ENCODE data around the gene KRTAP10-10.
"Not testable (repeated sequence)": the region's sequence is repeated elsewhere in the genome, so short reads cannot be mapped to it uniquely, and the experiment has no call there.

The KRTAP10-10 gene

GRCh38 chr21:44615911-44616590 lies 21.1 kb upstream of the KRTAP10-10 start:
- Histone ChIP-seq H3K27ac (ENCODE audit: low read depth, low read length) (no peak overlapping the region), H3K9me3 (ENCODE audit: control insufficient read depth, insufficient read depth, low read depth, low read length) (peaks cover 32% of the 10 kb centered on the region), H3K27me3 (ENCODE audit: control insufficient read depth, insufficient read depth, low read length) (no peaks in the 10 kb centered on the region), H3K4me1 (ENCODE audit: control insufficient read depth, insufficient read depth, low read length) (no peaks in the 10 kb centered on the region), H3K36me3 (ENCODE audit: control insufficient read depth, insufficient read depth, low read length) (no peaks in the 10 kb centered on the region), H3K9ac (ENCODE audit: low read length) (no peak overlapping the region), H3K4me3 (ENCODE audit: low read depth, low read length) (no peak overlapping the region)

GRCh38 chr21:44616591-44616926 lies 20.6 kb upstream of the KRTAP10-10 start:
- Histone ChIP-seq H3K9me3 (ENCODE audit: control insufficient read depth, insufficient read depth, low read depth, low read length) (peaks cover 30% of the 10 kb centered on the region), H3K27ac (ENCODE audit: low read depth, low read length) (no peak overlapping the region), H3K36me3 (ENCODE audit: control insufficient read depth, insufficient read depth, low read length) (no peaks in the 10 kb centered on the region), H3K4me3 (ENCODE audit: low read depth, low read length) (no peak overlapping the region), H3K4me1 (ENCODE audit: control insufficient read depth, insufficient read depth, low read length) (no peaks in the 10 kb centered on the region), H3K9ac (ENCODE audit: low read length) (no peak overlapping the region), H3K27me3 (ENCODE audit: control insufficient read depth, insufficient read depth, low read length) (no peaks in the 10 kb centered on the region)

- no peaks in the 10 kb centered on the region for H3K36me3 ChIP-seq (ENCODE audit: control insufficient read depth, insufficient read depth, low read length)
- H3K4me1 ChIP-seq (ENCODE audit: control insufficient read depth, insufficient read depth, low read length): no peaks in the 10 kb centered on the region
- no peak overlapping the region for H3K4me3 ChIP-seq (ENCODE audit: low read depth, low read length)
- H3K27ac ChIP-seq (ENCODE audit: low read depth, low read length): no peak overlapping the region
- peaks cover 27% of the 10 kb centered on the region for H3K9me3 ChIP-seq (ENCODE audit: control insufficient read depth, insufficient read depth, low read depth, low read length)
- no peaks in the 10 kb centered on the region for H3K27me3 ChIP-seq (ENCODE audit: control insufficient read depth, insufficient read depth, low read length)
- H3K9ac ChIP-seq (ENCODE audit: low read length): no peak overlapping the region
Measured at GRCh38 chr21:44617071-44617501, 20.1 kb upstream of the KRTAP10-10 start.

GRCh38 chr21:44618504-44618903 lies 18.7 kb upstream of the KRTAP10-10 start:
- H3K36me3 ChIP-seq (ENCODE audit: control insufficient read depth, insufficient read depth, low read length): no peaks in the 10 kb centered on the region
- no peak overlapping the region for H3K4me3 ChIP-seq (ENCODE audit: low read depth, low read length)
- no peaks in the 10 kb centered on the region for H3K4me1 ChIP-seq (ENCODE audit: control insufficient read depth, insufficient read depth, low read length)
- no peaks in the 10 kb centered on the region for H3K27me3 ChIP-seq (ENCODE audit: control insufficient read depth, insufficient read depth, low read length)
- H3K27ac ChIP-seq (ENCODE audit: low read depth, low read length): no peak overlapping the region
- H3K9me3 ChIP-seq (ENCODE audit: control insufficient read depth, insufficient read depth, low read depth, low read length): peaks cover 37% of the 10 kb centered on the region
- no peak overlapping the region for H3K9ac ChIP-seq (ENCODE audit: low read length)

GRCh38 chr21:44618909-44619308 lies 18.2 kb upstream of the KRTAP10-10 start:
- no peak overlapping the region for H3K9ac ChIP-seq (ENCODE audit: low read length)
- no peaks in the 10 kb centered on the region for H3K36me3 ChIP-seq (ENCODE audit: control insufficient read depth, insufficient read depth, low read length)
- no peaks in the 10 kb centered on the region for H3K4me1 ChIP-seq (ENCODE audit: control insufficient read depth, insufficient read depth, low read length)
- no peak overlapping the region for H3K27ac ChIP-seq (ENCODE audit: low read depth, low read length)
- H3K9me3 ChIP-seq (ENCODE audit: control insufficient read depth, insufficient read depth, low read depth, low read length): peaks cover 41% of the 10 kb centered on the region
- H3K4me3 ChIP-seq (ENCODE audit: low read depth, low read length): no peak overlapping the region
- H3K27me3 ChIP-seq (ENCODE audit: control insufficient read depth, insufficient read depth, low read length): no peaks in the 10 kb centered on the region

GRCh38 chr21:44619886-44620285 lies 17.3 kb upstream of the KRTAP10-10 start:
- Histone ChIP-seq H3K36me3 (ENCODE audit: control insufficient read depth, insufficient read depth, low read length) (no peaks in the 10 kb centered on the region), H3K27me3 (ENCODE audit: control insufficient read depth, insufficient read depth, low read length) (no peaks in the 10 kb centered on the region)

GRCh38 chr21:44623575-44623974 lies 13.6 kb upstream of the KRTAP10-10 start:
- H3K9ac ChIP-seq (ENCODE audit: low read length): no peak overlapping the region
- H3K4me1 ChIP-seq (ENCODE audit: control insufficient read depth, insufficient read depth, low read length): no peaks in the 10 kb centered on the region
- H3K9me3 ChIP-seq (ENCODE audit: control insufficient read depth, insufficient read depth, low read depth, low read length): peaks cover 58% of the 10 kb centered on the region
- H3K36me3 ChIP-seq (ENCODE audit: control insufficient read depth, insufficient read depth, low read length): no peaks in the 10 kb centered on the region
- H3K27me3 ChIP-seq (ENCODE audit: control insufficient read depth, insufficient read depth, low read length): no peaks in the 10 kb centered on the region
- no peak overlapping the region for H3K4me3 ChIP-seq (ENCODE audit: low read depth, low read length)
- H3K27ac ChIP-seq (ENCODE audit: low read depth, low read length): no peak overlapping the region

More at GRCh38 chr21:44619886-44620285, 17.3 kb upstream of the KRTAP10-10 start:
- Histone ChIP-seq H3K9ac (ENCODE audit: low read length) (no peak overlapping the region), H3K27ac (ENCODE audit: low read depth, low read length) (no peak overlapping the region), H3K4me1 (ENCODE audit: control insufficient read depth, insufficient read depth, low read length) (no peaks in the 10 kb centered on the region), H3K4me3 (ENCODE audit: low read depth, low read length) (no peak overlapping the region), H3K9me3 (ENCODE audit: control insufficient read depth, insufficient read depth, low read depth, low read length) (peaks cover 51% of the 10 kb centered on the region)

- H3K4me1 ChIP-seq (ENCODE audit: control insufficient read depth, insufficient read depth, low read length): no peaks in the 10 kb centered on the region
- H3K4me3 ChIP-seq (ENCODE audit: low read depth, low read length): no peak overlapping the region
- H3K9ac ChIP-seq (ENCODE audit: low read length): no peak overlapping the region
- no peaks in the 10 kb centered on the region for H3K36me3 ChIP-seq (ENCODE audit: control insufficient read depth, insufficient read depth, low read length)
- peaks cover 48% of the 10 kb centered on the region for H3K9me3 ChIP-seq (ENCODE audit: control insufficient read depth, insufficient read depth, low read depth, low read length)
- no peak overlapping the region for H3K27ac ChIP-seq (ENCODE audit: low read depth, low read length)
- no peaks in the 10 kb centered on the region for H3K27me3 ChIP-seq (ENCODE audit: control insufficient read depth, insufficient read depth, low read length)
Measured at GRCh38 chr21:44625756-44626155, 11.4 kb upstream of the KRTAP10-10 start.

GRCh38 chr21:44626262-44626661 lies 10.9 kb upstream of the KRTAP10-10 start:
- no peaks in the 10 kb centered on the region for H3K36me3 ChIP-seq (ENCODE audit: control insufficient read depth, insufficient read depth, low read length)
- H3K4me3 ChIP-seq (ENCODE audit: low read depth, low read length): no peak overlapping the region
- peaks cover 45% of the 10 kb centered on the region for H3K9me3 ChIP-seq (ENCODE audit: control insufficient read depth, insufficient read depth, low read depth, low read length)
- H3K4me1 ChIP-seq (ENCODE audit: control insufficient read depth, insufficient read depth, low read length): no peaks in the 10 kb centered on the region
- no peaks in the 10 kb centered on the region for H3K27me3 ChIP-seq (ENCODE audit: control insufficient read depth, insufficient read depth, low read length)
- H3K27ac ChIP-seq (ENCODE audit: low read depth, low read length): no peak overlapping the region
- H3K9ac ChIP-seq (ENCODE audit: low read length): no peak overlapping the region

- Histone ChIP-seq H3K27me3 (ENCODE audit: control insufficient read depth, insufficient read depth, low read length) (no peaks in the 10 kb centered on the region), H3K27ac (ENCODE audit: low read depth, low read length) (no peak within 1 kb of the TSS), H3K4me3 (ENCODE audit: low read depth, low read length) (no peak within 1 kb of the TSS), H3K9me3 (ENCODE audit: control insufficient read depth, insufficient read depth, low read depth, low read length) (peaks cover 45% of the 10 kb centered on the region), H3K4me1 (ENCODE audit: control insufficient read depth, insufficient read depth, low read length) (no peaks in the 10 kb centered on the region), H3K36me3 (ENCODE audit: control insufficient read depth, insufficient read depth, low read length) (no peaks in the 10 kb centered on the region), H3K9ac (ENCODE audit: low read length) (no peak within 1 kb of the TSS)
Measured at GRCh38 chr21:44626673-44627143, 10.4 kb upstream of the KRTAP10-10 start, which contains the start of gene KRTAP10-9. KRTAP10-9 (plus strand) TSS chr21:44627093; CDS start chr21:44627172, 79 bp downstream.

GRCh38 chr21:44627181-44627822 lies 9.9 kb upstream of the KRTAP10-10 start:
- not testable (repeated sequence) for H3K4me3 ChIP-seq (ENCODE audit: low read depth, low read length); H3K4me1 ChIP-seq (ENCODE audit: control insufficient read depth, insufficient read depth, low read length); H3K9ac ChIP-seq (ENCODE audit: low read length); H3K27ac ChIP-seq (ENCODE audit: low read depth, low read length); H3K36me3 ChIP-seq (ENCODE audit: control insufficient read depth, insufficient read depth, low read length); H3K27me3 ChIP-seq (ENCODE audit: control insufficient read depth, insufficient read depth, low read length)
- H3K9me3 ChIP-seq (ENCODE audit: control insufficient read depth, insufficient read depth, low read depth, low read length): peaks cover 45% of the 10 kb centered on the region
